Transverse colon (tissue), 4 donors: ENCODE data around the gene ZNF32.

Experiments used
- POLR2A ChIP-seq: fragments of 450-650 bp; IDR thresholded peaks from one replicate; pipeline ENCODE4 v1.6.1; 2016; ENCODE audit warnings: antibody characterized with exemption, mild to moderate bottlenecking, moderate library complexity
- POLR2AphosphoS5 ChIP-seq, 3 donors: sonication (generic); formaldehyde crosslinking; IDR thresholded peaks; one replicate each; pipeline ENCODE4 v1.6.1; 2016; ENCODE audit warnings: antibody characterized with exemption in 3 of 3
- TF ChIP-seq, protein P1 (sequence below), 5 experiments: fragments of 200-600 bp in 3 of 5; fragments of 450-650 bp in 2 of 5; sonication (generic) in 3 of 5; IDR thresholded peaks; 1 replicate in 2 of 5; 2 replicates in 3 of 5; pipeline ENCODE4 v1.5.1; 2016 to 2017; ENCODE audit warnings: antibody characterized with exemption in 5 of 5, inconsistent platforms in 3 of 5, mild to moderate bottlenecking in 2 of 5, moderate library complexity in 1 of 5

DNA sequence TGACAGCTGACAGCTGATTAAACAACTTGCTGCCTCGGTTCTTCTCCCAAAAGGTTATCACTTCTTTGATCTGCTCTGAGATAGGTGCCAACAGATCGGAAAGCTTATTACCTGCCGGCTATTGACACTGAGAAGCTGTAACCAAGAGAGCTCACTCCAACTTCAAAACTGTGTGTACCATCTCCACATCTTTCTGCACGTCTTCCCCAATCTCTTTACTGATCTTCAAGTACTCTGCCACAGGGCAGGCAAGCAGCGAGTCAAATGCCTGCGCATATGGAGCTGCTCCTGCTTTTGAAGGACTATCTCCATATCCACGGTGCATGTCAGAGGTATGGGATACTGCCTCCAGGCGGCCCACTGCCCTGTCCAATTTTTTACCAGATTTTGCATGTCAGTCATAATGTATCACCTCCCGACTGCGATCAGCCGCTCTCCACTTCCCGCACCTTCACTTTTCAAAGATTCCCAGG is 42.8 kb downstream of the ZNF32 start:
- TF ChIP-seq POLR2A (no peak), POLR2AphosphoS5 (IDR thresholded peaks at IDR 0.05) (no peak)
- TF ChIP-seq, protein P1, sequence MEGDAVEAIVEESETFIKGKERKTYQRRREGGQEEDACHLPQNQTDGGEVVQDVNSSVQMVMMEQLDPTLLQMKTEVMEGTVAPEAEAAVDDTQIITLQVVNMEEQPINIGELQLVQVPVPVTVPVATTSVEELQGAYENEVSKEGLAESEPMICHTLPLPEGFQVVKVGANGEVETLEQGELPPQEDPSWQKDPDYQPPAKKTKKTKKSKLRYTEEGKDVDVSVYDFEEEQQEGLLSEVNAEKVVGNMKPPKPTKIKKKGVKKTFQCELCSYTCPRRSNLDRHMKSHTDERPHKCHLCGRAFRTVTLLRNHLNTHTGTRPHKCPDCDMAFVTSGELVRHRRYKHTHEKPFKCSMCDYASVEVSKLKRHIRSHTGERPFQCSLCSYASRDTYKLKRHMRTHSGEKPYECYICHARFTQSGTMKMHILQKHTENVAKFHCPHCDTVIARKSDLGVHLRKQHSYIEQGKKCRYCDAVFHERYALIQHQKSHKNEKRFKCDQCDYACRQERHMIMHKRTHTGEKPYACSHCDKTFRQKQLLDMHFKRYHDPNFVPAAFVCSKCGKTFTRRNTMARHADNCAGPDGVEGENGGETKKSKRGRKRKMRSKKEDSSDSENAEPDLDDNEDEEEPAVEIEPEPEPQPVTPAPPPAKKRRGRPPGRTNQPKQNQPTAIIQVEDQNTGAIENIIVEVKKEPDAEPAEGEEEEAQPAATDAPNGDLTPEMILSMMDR (IDR thresholded peaks at IDR 0.05), result no peak
